ENCODE measurements around the gene PDZRN4.

DNA sequence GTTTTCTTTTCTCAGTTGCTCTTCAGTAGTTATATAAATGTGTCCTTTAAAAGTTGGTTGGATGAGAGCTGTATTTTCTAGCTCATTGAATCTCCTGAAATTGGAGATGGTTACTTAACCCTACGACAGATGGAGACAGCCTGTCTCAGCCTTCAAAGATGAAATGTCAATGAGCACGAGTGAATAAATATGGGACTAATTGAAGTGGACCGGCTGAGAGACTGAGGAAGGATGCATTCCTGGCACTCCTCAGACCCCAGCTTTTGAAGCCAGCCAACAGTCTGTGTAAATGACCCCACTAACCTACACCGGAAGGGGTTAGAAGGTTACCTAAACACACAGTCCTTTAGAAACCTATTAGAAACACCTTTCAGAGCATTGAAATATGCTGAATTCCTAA is 46.6 kb downstream of the PDZRN4 start:
- TF ChIP-seq SIN3A (IDR thresholded peaks at IDR 0.05; ENCODE audit: borderline replicate concordance, insufficient read depth, low read length): no peak
- no peak for TF ChIP-seq POLR2AphosphoS5 (IDR thresholded peaks at IDR 0.05; ENCODE audit: low read depth, low read length)
- TF ChIP-seq TAF1 (IDR thresholded peaks at IDR 0.05; ENCODE audit: borderline replicate concordance, insufficient read depth, low read length): no peak
- TF ChIP-seq, protein P1, sequence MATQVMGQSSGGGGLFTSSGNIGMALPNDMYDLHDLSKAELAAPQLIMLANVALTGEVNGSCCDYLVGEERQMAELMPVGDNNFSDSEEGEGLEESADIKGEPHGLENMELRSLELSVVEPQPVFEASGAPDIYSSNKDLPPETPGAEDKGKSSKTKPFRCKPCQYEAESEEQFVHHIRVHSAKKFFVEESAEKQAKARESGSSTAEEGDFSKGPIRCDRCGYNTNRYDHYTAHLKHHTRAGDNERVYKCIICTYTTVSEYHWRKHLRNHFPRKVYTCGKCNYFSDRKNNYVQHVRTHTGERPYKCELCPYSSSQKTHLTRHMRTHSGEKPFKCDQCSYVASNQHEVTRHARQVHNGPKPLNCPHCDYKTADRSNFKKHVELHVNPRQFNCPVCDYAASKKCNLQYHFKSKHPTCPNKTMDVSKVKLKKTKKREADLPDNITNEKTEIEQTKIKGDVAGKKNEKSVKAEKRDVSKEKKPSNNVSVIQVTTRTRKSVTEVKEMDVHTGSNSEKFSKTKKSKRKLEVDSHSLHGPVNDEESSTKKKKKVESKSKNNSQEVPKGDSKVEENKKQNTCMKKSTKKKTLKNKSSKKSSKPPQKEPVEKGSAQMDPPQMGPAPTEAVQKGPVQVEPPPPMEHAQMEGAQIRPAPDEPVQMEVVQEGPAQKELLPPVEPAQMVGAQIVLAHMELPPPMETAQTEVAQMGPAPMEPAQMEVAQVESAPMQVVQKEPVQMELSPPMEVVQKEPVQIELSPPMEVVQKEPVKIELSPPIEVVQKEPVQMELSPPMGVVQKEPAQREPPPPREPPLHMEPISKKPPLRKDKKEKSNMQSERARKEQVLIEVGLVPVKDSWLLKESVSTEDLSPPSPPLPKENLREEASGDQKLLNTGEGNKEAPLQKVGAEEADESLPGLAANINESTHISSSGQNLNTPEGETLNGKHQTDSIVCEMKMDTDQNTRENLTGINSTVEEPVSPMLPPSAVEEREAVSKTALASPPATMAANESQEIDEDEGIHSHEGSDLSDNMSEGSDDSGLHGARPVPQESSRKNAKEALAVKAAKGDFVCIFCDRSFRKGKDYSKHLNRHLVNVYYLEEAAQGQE (IDR thresholded peaks at IDR 0.05; ENCODE audit: insufficient read depth in 1 of 2, low read depth in 2 of 2, low read length in 2 of 2): no peak
- no peak for TF ChIP-seq FOXP2 (optimal IDR thresholded peaks at IDR 0.05; ENCODE audit: borderline replicate concordance, extremely low read depth, extremely low read length, insufficient read depth)

Data from PFSK-1 (cell line).